Temporal lobe (tissue), 2 donors: ENCODE results near the gene TCAF2. TPM values are rescaled to one million over a fixed set of nuclear protein-coding genes. Genes with fewer than 3 reads are reported as not detected.

Experiments used
- small RNA-seq: library from RNA; depleted of rRNA; stranded (forward); fragments of <200 nt; gene quantifications from one replicate; pipeline ENCODE3, GENCODE V24; 2014; ENCODE audit warnings: low replicate concordance
- total RNA-seq: library from RNA; depleted of rRNA; stranded (reverse); fragments of >200 nt; gene quantifications from one replicate; pipeline ENCODE4 v1.2.3, GENCODE V29; 2014

The TCAF2 gene
- total RNA-seq, 1 donor from 2014 or later = 0.49 TPM

Small RNA genes within 50 kb of the gene (small RNA-seq; reads per million reads assigned to genes)
- gene AC073264.2 = not detected
- gene RNU6-162P = not detected

Other genes with a start within 250 kb of the TCAF2 start
- 10.6 TPM for gene ZYX, start 239.6 kb upstream of the TCAF2 start, total RNA-seq
- gene EPHA1, start 212.1 kb upstream of the TCAF2 start, total RNA-seq = 0.49 TPM
- 0.25 TPM for gene TAS2R60, start 177.5 kb upstream of the TCAF2 start, total RNA-seq
- gene TAS2R41, start 143.1 kb upstream of the TCAF2 start, total RNA-seq = not detected
- 0.25 TPM for gene CTAGE15, start 49.2 kb upstream of the TCAF2 start, total RNA-seq
- 0.25 TPM for gene CTAGE6, start 136.7 kb downstream of the TCAF2 start, total RNA-seq